Raji (cell line): ENCODE results near the gene CNDP2.

Experiments
- POLR2A ChIP-seq: IDR thresholded peaks from 2 replicates; pipeline ENCODE4 v1.6.1; 2011; ENCODE audit warnings: low read depth, low read length, control low read depth; ENCODE audit not compliant: insufficient read depth

CNDP2 gene

DNA sequence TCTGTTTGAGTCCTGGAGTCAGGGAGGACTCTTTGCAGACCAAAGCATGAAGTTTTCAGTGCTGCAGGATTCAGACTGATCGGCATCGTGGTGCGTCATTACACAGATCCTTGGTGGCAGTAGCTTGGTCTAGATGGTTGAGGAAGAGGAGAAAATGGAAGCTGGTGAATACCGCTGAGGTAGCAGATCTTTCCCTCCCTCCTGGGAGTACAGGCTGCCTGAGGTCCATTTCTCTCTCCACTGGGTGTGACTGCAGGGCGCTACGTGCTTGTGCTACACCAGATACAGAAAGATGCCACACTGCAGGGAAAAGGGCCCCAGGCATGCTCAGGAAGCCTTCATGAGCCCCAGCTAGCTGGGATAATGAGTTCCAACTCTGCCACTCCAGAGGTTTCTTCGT lies 34.9 kb downstream of the CNDP2 start:
- TF ChIP-seq POLR2A = no peak

DNA sequence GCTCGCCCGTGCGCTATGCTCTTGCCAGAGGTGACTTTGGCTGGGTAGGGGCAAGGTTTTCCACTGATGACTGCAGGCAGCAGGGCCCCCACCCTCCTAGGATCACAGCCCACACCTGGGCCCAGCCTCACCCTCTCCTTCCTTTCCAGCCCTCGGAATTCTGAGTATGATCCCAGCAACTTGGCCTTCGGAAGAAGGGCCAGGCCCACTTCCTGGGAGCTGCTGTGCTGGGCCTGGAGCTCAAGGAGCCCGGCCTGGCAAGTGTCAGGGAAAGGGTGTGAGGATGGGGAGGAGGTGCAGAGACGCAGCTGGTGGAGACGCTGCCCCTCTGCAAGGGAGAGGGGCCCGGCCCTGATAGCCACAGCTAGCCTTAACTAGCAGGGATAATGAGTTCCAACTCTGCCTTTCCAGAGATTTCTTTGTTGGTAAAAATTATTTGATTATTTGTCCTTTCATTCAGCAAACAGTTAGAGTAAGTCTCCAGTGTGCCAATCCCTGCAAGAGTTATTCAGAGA lies 36.4 kb downstream of the CNDP2 start:
- no peak for TF ChIP-seq POLR2A

DNA sequence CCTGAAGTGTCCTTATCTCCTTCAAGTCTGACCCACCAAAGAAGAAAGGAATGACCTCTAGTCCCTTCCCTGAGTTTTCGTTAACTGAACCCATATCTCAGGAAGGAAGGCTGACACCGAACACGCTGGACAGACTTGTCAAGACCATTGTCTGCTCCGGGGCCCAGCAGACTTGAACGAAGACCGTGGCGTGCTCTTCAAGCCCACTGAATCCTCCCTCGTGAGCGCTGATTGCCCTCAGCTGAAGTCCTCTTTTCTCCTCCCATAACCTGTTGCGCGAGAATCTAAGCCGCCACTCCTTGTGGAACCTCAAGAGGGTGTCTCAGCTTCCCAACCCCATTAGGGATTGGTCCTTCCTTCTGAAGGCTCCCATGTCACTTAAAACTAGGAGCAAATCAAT lies 37.5 kb downstream of the CNDP2 start:
- no peak for TF ChIP-seq POLR2A

DNA sequence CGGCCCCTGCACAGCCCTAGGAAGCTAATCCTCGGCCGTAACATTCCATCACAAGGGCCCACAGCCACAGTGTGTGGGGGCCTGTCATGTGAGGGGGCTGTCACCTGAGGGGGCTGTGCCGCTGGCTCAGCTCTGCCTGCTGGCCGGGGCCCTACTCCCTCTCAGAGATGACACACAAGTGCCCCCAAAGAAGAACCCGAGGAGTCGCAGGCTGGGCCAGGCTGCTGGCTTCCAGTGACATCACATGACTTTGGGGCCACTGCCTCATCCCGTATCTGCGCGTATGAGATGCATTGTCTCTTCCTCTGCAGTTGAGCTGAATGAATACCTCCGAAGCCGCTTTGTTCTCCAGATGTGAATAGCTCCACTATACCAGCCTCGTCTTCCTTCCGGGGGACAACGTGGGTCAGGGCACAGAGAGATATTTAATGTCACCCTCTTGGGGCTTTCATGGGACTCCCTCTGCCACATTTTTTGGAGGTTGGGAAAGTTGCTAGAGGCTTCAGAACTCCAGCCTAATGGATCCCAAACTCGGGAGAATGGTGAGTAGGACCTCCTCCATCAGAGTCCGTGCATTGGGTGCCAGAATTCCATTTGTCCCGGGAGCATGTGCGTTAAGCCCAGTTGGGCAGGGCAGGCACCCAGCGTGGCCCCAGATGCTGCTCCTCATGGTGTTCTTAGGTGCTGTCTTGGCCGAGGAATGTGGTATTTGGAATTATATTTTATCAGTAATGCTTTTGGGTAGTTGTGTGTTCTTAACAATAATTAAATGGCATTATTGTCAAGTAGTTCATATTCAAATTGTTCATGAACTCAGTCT lies 38.2 kb downstream of the CNDP2 start, which contains the start of gene CNDP1:
CNDP1 (plus strand) TSS at position 351 of the 820 bp plus-strand sequence; CDS start at position 519, 168 bp downstream.
- no peak for TF ChIP-seq POLR2A

DNA sequence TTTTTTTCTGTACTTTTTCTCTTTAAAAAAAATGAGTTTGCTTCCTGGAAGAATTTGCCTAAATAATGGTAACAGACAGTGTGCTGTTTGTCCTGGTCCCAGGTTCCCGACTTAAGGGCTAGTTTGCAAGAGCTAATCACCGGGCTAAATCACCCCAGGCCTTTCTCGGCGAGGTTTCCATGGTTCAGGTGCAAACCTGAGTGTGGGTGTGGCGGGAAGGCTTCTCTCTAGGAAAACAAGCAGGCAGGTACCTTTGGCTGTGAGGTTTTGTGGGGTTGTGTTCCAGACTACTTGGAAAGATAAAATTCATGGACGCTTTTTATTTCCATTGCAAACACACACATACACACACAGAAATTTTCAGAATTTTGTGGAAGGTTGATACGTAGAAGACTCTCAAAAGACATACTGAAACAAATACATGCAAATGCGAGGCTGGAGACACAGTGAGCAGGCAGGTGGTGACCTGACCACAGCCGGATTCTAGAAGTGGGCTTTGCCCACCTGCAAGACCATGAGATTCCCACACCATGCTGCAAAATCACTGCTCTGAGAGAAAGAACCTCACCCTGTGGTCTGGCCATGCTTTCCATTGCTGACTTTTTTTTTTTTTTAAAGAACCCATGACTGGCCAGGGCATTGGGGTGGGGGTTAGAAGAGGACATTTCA lies 39.0 kb downstream of the CNDP2 start:
- no peak for TF ChIP-seq POLR2A

DNA sequence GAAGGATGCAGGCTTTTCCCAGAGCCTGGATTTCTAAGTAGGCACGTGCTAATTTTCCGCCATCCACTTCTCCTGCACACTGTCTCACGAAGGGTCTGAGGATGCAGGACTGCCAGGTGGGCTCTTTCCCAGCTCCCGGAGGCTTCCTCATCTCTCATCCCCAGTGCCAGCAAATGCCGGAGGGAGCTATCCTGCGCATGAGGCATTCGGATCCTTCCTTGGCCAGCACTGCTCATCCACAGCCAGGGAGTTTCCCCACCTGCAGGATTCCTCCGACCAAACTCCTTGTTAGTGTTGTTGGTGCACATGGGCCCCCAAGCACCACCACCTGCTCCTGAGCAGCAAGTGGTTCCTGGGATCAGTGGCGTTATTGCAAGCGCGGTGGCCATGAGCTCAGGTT lies 43.1 kb downstream of the CNDP2 start:
- TF ChIP-seq POLR2A = no peak

DNA sequence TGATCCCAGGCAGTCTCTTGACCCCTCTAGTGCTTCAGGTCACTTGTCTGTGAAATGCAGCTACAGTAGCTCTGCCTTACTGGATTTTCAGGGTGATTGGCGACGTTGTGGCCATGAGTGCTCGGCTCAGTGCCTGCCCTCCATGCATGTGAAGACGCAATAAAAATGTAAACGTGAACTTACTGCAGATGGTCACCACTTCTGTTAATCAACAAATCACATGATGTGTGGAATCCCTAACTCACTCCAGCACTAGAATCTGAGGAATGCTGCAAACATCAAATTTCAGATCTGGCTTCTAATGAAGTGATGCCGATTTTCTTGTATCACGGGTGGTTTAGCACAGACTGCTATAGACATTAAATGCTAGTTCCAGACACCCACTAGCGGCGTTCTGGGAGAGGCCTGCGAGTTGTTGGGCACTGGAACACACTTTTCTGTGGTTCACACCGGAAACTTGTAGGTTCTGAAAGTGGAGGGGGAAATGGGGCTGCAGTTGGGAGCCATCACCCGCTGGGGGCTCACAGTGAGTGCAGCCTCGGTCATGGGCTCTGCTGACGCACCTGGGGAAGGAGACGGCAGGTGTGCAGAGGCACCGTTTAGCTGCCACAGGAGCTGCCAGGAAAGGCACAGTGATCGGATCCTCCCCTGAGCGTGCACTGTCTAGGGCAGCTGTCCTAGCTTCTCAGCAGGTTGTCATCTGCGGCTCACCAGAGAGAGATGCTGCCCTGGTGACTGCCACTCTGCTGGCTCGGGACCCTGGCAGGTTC lies 44.7 kb downstream of the CNDP2 start:
- TF ChIP-seq POLR2A = no peak

DNA sequence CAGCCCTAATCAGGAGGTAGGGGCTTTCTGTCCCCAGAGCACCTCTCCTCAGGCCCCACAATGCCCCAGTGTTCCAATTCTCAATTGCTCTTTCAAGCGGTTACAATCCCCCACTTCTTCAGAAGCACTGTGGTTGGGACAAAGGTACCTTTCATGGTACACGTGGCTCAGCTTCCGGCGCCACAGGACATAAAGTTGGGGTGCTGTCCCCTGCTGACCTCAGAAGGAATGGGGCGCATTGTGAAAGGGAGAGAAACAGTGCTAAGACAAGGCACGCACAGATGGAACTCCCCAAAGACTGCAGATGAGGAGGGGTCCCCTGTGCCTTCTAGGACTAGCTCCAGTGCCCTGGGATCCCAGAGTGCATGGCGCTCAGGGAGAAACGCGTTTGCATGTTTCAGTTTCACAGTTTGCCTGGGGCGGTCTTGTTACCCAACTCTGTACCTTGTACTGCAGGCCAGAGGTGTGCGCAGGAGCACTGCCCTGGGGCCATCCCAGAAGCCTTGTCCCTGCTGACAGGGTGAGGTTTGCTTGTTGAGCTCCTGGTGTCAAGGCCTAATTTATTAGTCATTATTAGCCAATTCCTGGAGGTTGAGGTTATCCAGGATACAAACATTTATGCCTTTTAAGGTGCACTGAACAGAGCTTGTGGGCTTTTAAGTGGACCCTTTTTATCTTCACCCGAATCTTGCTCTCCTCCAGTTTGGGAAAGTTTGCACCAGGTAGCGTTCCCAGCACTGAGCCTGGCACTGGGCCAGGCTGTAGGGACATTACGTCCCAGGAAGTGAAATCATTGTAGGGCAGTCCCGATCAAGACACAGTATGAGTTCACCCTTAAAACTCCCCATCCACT lies 45.8 kb downstream of the CNDP2 start:
- no peak for TF ChIP-seq POLR2A

DNA sequence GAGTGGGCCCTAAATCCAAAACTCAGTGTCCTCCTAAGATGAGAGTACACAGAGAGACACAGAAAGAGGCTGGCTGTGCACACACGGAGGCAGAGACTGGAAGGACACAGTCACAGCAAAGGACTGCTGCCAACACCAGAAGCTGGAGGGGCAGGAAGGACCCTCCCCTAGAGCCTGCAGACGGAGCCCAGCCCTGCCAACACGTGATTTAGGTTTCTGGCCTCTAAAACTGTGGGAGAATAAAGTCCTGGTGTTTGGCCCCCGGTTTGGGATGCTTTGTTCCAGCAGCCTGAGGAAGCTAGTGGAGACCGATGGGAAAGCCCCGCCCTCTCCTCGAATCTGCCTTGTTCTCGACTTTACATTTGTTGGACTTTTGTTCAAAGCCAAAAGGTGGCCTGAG lies 48.7 kb downstream of the CNDP2 start:
- TF ChIP-seq POLR2A = no peak

DNA sequence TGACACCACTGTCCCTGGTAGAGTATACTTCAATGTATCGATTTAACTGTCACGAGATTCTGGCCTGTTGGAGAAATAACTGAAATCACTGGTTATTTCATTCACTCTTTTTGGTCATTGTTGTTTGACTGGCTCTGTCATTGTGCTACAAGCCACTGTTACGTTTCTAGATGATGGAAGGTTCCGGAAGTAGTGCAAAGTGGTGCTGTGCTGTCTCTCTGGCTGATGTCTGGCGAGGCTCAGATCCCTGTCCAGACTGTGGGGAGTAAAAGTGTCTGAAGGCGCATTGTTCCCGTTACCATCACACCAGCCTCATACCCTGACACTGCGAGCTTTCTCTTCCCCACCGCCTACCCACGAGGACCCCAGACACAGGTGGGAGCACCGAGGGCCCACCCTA lies 49.8 kb downstream of the CNDP2 start:
- no peak for TF ChIP-seq POLR2A

DNA sequence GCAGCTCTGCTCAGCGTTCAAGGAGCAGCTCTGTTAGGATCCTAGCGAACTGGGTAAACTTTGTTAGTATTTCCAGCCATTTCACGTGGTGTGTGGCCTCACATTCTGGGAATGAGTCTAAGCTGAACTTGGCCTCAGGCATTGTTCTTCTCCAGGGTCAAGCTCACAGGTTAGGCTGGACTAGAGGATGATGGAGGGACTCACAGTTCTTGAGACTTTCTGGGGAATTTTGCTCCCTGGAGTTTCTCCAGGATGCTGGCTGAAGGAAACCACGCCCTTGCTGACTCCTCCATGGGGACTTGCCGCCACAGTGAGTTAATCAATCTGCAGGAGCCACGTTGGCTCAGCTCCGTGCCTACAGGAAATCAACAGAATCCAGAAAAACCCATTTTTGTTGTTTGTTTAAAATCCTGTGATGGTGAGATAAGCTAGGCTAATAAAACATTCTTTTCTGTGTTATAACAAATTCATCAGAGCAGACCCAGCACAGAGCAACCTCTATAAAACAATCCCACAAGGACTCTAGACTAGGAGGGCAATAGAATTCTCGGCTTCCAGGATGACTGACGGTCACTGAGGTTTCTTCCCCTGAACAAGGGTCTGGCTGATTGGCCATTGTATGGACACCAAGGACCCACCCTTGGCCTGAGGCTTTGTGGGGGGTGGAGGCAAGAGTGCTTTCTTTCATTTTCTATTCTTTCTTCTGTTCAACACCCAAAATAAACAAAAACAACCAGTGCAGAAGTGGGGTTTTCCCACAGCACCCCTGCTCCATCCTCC lies 50.8 kb downstream of the CNDP2 start:
- no peak for TF ChIP-seq POLR2A

DNA sequence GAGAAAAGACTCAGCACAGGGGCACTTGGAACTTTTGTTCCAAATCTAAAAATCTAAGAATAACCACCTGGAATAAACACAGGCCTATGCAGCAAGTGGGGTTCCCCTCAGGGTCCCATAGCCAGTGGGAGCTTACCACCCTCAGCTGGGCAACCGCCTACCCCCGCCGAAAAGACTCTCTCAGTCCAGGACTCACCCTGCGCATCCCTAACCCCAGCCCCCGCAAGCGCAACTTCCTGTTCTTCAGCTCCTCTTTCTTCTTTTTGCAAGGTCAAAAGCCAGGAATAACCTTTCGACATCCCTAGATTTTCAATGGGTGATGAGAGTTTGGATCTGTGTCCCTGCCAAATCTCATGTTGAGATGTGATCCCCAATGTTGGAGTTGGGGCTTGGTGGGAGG lies 51.7 kb downstream of the CNDP2 start:
- no peak for TF ChIP-seq POLR2A

DNA sequence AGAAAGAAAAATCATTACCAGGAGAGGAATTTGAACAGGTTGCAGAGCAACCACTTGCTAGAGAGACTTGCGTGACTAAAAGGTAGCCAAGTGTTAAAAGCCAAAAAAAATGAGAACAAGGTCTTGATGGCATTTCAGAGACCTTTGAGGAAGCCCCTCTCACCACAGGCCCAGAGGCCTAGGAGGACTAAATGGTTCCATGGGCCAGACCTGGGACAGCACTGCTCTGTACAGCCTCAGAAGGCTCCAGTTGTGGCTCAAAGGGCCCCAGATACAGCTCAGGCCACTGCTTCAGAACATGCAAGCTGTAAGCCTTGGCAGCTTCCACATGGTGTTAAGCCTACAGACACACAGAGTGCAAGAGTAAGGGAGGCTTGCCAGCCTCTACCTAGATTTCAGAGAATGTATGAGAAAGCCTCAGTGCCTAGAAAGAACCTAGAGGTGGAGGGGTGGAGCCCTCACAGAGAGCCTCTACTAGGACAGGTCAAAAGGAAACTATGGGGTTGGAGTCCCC lies 53.5 kb downstream of the CNDP2 start:
- no peak for TF ChIP-seq POLR2A

DNA sequence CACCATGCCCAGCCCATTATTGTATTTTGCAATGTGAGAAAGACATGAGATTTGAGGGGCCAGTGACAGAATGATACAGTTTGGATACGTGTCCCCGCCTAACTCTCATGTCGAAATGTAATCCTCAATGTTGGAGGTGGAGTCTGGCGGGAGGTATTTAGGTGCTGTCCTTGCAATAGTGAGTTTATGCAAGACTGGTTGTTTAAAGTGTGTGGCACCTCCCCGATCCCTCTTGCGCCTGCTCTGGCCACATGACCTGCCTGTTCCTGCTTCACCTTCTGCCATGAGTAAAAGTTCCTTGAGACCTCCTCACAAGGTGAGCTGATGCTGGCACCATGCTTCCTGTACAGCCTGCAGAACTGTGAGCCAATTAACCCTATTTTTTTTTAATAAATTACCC lies 54.7 kb downstream of the CNDP2 start:
- TF ChIP-seq POLR2A = no peak
